ENCODE data around the gene RAD23A. TPM values are rescaled to one million over a fixed set of nuclear protein-coding genes. Genes with fewer than 3 reads are reported as not detected.

Gene RAD23A
- total and polyA plus RNA-seq, 9 of the 15 experiments (the other 6 are each of a cell fraction or from before 2014, with no cell fraction given), result 9.5 to 181 (median 101) TPM

DNA sequence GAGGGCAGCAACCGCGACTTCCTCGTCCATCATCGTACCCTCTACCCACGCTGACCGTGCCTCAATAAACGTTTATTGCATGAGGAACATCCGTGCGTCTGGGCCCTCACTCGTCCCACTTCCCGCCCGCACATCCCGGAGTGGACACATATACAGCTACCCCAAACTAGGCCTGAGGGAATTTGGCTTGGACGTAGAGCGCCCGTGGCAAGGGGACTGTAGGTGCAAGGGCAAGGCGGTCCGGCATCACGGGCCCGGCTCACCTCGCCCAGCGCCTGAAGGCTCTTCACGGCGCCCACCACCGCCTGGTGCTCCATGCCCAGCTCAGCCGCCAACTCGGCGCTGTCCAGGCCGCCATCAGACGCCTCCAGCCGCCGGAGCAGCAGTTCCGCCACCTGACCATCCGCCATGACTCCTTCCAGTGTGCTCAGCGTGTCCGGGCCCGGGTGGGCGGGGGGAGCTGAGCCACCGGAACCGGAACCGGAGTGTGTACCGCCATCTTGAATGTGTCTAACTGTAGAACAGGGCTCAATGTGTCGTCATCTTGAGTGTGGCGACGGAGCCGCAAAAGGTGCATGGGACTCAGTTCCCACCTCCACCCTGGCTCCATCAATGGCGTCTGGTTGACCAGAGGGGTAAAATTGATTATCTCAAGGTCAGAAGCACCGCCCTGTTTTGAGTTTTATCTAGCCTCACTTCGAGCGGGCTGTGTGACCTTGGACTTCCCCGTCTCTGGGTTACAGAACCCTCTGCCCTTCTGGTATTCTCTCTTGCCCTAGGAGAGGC lies 12.2 kb upstream of the RAD23A start, which contains the start of gene FARSA:
Gene FARSA, minus strand, starts transcription at position 425 of the 786 bp plus-strand sequence. Its CDS starts 15 bp downstream, at position 410.
- peak within 1 kb of the TSS; percentile 97 for H2AFZ ChIP-seq (ENCODE audit: low read depth, low read length)
- ChIA-PET POLR2A (interaction anchor here (0.6 to 2.1 kb wide), 13 partner anchors 9 to 174 kb away, joined by 3 to 10 read pairs (median 3); partner anchors contain the start of genes DNASE2, GADD45GIP1, GCDH and RAD23A), CTCF (ENCODE audit: low intra/inter-chr PET ratio) (no interaction called here)
- no peaks in the 10 kb centered on the region for H3K27me3 ChIP-seq (ENCODE audit: control insufficient read depth in 2 of 2, insufficient read depth in 2 of 2, low read length in 2 of 2)
- intact Hi-C loops (cut with micrococcal nuclease), result no loop called here
- ATAC-seq (peak; percentile 85), DNase-seq (ENCODE audit: extremely low read depth in 1 of 4, low spot score in 3 of 4) (peak; percentile 82 to 96 (median 86)), FAIRE-seq (peak; percentile 97)
- under 1% methylated on average over 49 of the region's 51 CpGs for WGBS (ENCODE audit: insufficient coverage, low coverage, missing lambda C conversion rate)
- H3K4me1 ChIP-seq (replicated peaks in 1 of 2; ENCODE audit: control insufficient read depth in 2 of 2, insufficient read depth in 2 of 2, low read length in 2 of 2), result peaks cover 29 to 46% of the 10 kb centered on the region in 2 experiments
- TSS peak; percentile 72 for BruUV-seq (replicated peaks)
- no peaks in the 10 kb centered on the region for H3K9me1 ChIP-seq (ENCODE audit: control insufficient read depth, insufficient read depth, low read length)
- peaks cover 58% of the 10 kb centered on the region for H3K79me2 ChIP-seq (ENCODE audit: control insufficient read depth, insufficient read depth, low read length)
- H4K20me1 ChIP-seq (replicated peaks; ENCODE audit: control insufficient read depth, insufficient read depth, low read length), result no peaks in the 10 kb centered on the region; the same call in 1 of the 2 replicates
- peak within 1 kb of the TSS; percentile 96 for H3K27ac ChIP-seq (ENCODE audit: extremely low read depth, low read depth, low read length)
- peak within 1 kb of the TSS; percentile 98 for H3K4me2 ChIP-seq (ENCODE audit: insufficient read depth, low read length)
- in situ Hi-C loops (cut with MboI), result no loop called here
- no peaks in the 10 kb centered on the region for H3K9me3 ChIP-seq (replicated peaks; ENCODE audit: control insufficient read depth, insufficient read depth, low read depth, low read length)
- H3K4me3 ChIP-seq, result peak within 1 kb of the TSS; percentile 86
- H3K36me3 ChIP-seq (ENCODE audit: control insufficient read depth, insufficient read depth, low read length), result peaks cover 39% of the 10 kb centered on the region
- H3K9ac ChIP-seq (ENCODE audit: insufficient read depth in 1 of 2, low read depth in 2 of 2, low read length in 2 of 2), result peak within 1 kb of the TSS; percentile 94 to 97
- TF ChIP-seq NR2F6 (CRISPR knock-in tag; IDR thresholded peaks at IDR 0.05) (no peak), SMARCA4 (IDR thresholded peaks at IDR 0.05) (no peak), NFYB (IDR thresholded peaks at IDR 0.05; ENCODE audit: extremely low read depth, insufficient read length) (no peak), ZEB2 (IDR thresholded peaks at IDR 0.05) (no peak), ZFP36 (IDR thresholded peaks at IDR 0.05; ENCODE audit: low read depth, low read length, partially characterized antibody) (no peak), ZNF197 (CRISPR knock-in tag; IDR thresholded peaks at IDR 0.05; ENCODE audit: low read depth) (0 out of 2 replicates have a peak, but pooled peaks have one; percentile 44), RBM15 (IDR thresholded peaks at IDR 0.05; ENCODE audit: insufficient read depth, low read length) (no peak), ASH1L (IDR thresholded peaks at IDR 0.05; ENCODE audit: borderline replicate concordance, low read depth, partially characterized antibody) (no peak), SMARCE1 (IDR thresholded peaks at IDR 0.05) (no peak), ZNF77 (CRISPR knock-in tag; IDR thresholded peaks at IDR 0.05) (no peak), ZNF354B (CRISPR knock-in tag; IDR thresholded peaks at IDR 0.05) (no peak), NEUROD1 (IDR thresholded peaks at IDR 0.05; ENCODE audit: borderline replicate concordance, low read depth, low read length, partially characterized antibody) (peak; percentile 30)
- TF ChIP-seq, protein P1, sequence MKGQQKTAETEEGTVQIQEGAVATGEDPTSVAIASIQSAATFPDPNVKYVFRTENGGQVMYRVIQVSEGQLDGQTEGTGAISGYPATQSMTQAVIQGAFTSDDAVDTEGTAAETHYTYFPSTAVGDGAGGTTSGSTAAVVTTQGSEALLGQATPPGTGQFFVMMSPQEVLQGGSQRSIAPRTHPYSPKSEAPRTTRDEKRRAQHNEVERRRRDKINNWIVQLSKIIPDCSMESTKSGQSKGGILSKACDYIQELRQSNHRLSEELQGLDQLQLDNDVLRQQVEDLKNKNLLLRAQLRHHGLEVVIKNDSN (CRISPR knock-in tag; IDR thresholded peaks at IDR 0.05), result peak; percentile 71

Measured in K562 (cell line).